Hepatic stellate cell (primary cell): ENCODE measurements around the gene PARP4.
A peak's percentile ranks its signal among the peaks of the same experiment; 100 is the strongest.
"Not testable (repeated sequence)": the region's sequence is repeated elsewhere in the genome, so short reads cannot be mapped to it uniquely, and the experiment has no call there.

Experiments used
- DNase-seq: peaks from one replicate; pipeline ENCODE4 v3.0.0; 2011; ENCODE audit warnings: low spot score

The PARP4 gene

GRCh38 chr13:24505756-24506155, 6.8 kb downstream of the PARP4 start:
- no peak for DNase-seq

- no peak for DNase-seq
Observed at GRCh38 chr13:24505256-24505655, 7.3 kb downstream of the PARP4 start.

GRCh38 chr13:24503379-24503696, 9.2 kb downstream of the PARP4 start:
- DNase-seq, result no peak

GRCh38 chr13:24502533-24503378, 9.8 kb downstream of the PARP4 start:
- DNase-seq, result peak; percentile 20

GRCh38 chr13:24500977-24501376, 11.6 kb downstream of the PARP4 start:
- DNase-seq, result peak; percentile 19

GRCh38 chr13:24497742-24498141, 14.8 kb downstream of the PARP4 start:
- no peak for DNase-seq

GRCh38 chr13:24496295-24496694, 16.3 kb downstream of the PARP4 start:
- DNase-seq, result not testable (repeated sequence)

GRCh38 chr13:24495151-24495729, 17.3 kb downstream of the PARP4 start:
- DNase-seq, result no peak

GRCh38 chr13:24493356-24493755, 19.2 kb downstream of the PARP4 start:
- DNase-seq, result no peak

GRCh38 chr13:24491845-24492244, 20.7 kb downstream of the PARP4 start:
- DNase-seq, result no peak

GRCh38 chr13:24489721-24490120, 22.9 kb downstream of the PARP4 start:
- no peak for DNase-seq

GRCh38 chr13:24488092-24488491, 24.5 kb downstream of the PARP4 start:
- DNase-seq, result not testable (repeated sequence)

GRCh38 chr13:24486017-24486657, 26.4 kb downstream of the PARP4 start:
- not testable (repeated sequence) for DNase-seq

- no peak for DNase-seq
Observed at GRCh38 chr13:24473686-24474085, 38.9 kb downstream of the PARP4 start.

- DNase-seq, result not testable (repeated sequence)
Observed at GRCh38 chr13:24472129-24472528, 40.4 kb downstream of the PARP4 start.

GRCh38 chr13:24463078-24463477, 49.5 kb downstream of the PARP4 start:
- no peak for DNase-seq

GRCh38 chr13:24460256-24460655, 52.3 kb downstream of the PARP4 start:
- DNase-seq, result no peak

- DNase-seq, result no peak
Observed at GRCh38 chr13:24459726-24460125, 52.9 kb downstream of the PARP4 start.

- DNase-seq, result peak; percentile 58
Observed at GRCh38 chr13:24459234-24459633, 53.3 kb downstream of the PARP4 start.

GRCh38 chr13:24458736-24459135, 53.8 kb downstream of the PARP4 start:
- no peak for DNase-seq

- DNase-seq, result no peak
Observed at GRCh38 chr13:24456396-24456795, 56.2 kb downstream of the PARP4 start.

GRCh38 chr13:24454056-24454455, 58.5 kb downstream of the PARP4 start:
- DNase-seq, result no peak

GRCh38 chr13:24452044-24452443, 60.5 kb downstream of the PARP4 start:
- DNase-seq, result no peak
